Amniotic epithelial cell (primary cell): ENCODE data around the gene TSPAN31.
"Not testable (repeated sequence)": the region's sequence is repeated elsewhere in the genome, so short reads cannot be mapped to it uniquely, and the experiment has no call there.

Experiments used
- DNase-seq: peaks from one replicate; pipeline ENCODE4 v3.0.0-alpha.2; 2010; ENCODE audit warnings: low read depth

Gene TSPAN31, protein sequence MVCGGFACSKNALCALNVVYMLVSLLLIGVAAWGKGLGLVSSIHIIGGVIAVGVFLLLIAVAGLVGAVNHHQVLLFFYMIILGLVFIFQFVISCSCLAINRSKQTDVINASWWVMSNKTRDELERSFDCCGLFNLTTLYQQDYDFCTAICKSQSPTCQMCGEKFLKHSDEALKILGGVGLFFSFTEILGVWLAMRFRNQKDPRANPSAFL

GRCh38 chr12:57744777-57745484 lies at the start of gene TSPAN31:
TSS of gene TSPAN31 (plus strand) at chr12:57745039. CDS start at chr12:57745155, 116 bp downstream.
- peak; percentile 99 for DNase-seq

GRCh38 chr12:57695770-57696432 lies 48.9 kb upstream of the TSPAN31 start:
- no peak for DNase-seq

DNA sequence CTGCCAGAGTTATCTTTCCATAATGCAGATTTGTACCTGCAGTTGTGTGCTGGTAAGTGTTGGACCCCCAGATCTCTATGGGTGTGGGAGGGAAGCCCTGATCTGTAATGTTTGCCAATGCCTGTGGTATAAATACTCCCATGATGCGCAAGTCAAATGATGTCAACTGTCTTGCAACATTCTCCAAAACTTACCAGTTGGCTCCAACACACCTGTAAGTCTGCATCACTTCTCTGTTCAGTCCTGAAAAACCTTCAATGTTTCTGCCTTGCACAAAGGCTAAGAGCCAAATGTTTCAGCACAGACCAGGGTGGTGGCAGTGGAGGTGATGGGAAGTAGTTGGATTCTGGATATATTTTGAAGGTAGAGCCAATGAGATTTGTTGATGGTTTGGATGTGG lies 47.8 kb upstream of the TSPAN31 start:
- DNase-seq: no peak

- no peak for DNase-seq
These were observed 46.4 kb upstream of the TSPAN31 start for GRCh38 chr12:57698414-57698813.

DNA sequence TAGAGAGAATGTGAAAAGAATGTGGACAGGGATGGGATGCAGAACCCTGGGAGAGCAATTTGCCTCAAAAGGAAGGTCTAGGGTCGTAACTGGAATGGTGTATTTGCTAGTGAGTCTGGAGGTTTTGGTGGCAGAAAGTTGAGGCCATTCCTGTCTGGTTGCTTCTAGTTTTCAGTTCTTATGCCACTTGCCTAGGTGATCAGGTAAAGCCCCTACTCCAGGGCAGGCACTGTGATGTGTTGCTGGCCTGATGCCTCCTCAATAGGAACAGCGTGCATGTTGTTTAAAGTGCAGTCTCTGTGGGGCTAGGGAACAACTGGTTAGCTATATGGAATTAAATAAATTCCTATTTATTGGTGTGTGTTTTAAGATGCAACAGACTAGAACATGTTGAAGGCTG lies 44.5 kb upstream of the TSPAN31 start:
- DNase-seq: no peak

DNA sequence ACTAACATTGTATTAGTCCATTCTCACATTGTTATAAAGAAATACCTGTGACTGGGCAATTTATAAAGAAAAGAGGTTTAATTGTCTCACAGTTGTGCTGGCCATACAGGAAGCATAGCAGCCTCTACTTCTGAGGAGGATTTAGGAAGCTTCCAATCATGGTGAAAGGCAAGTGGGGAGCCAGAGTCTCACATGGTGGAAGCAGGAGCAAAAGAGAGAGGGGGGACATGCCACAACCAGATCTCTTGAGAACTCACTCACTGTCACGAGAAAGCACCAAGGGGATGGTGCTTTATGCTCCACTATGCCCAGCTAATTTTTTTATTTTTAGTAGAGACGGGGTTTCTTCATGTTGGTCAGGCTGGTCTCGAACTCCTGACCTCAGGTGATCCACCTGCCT lies 37.6 kb upstream of the TSPAN31 start:
- DNase-seq: no peak

- DNase-seq: no peak
These were observed 36.5 kb upstream of the TSPAN31 start for GRCh38 chr12:57708296-57708695.

GRCh38 chr12:57712701-57713100 lies 32.1 kb upstream of the TSPAN31 start:
- no peak for DNase-seq

GRCh38 chr12:57713209-57713608 lies 31.6 kb upstream of the TSPAN31 start:
- no peak for DNase-seq

GRCh38 chr12:57715036-57715748 lies 29.6 kb upstream of the TSPAN31 start:
- not testable (repeated sequence) for DNase-seq

DNA sequence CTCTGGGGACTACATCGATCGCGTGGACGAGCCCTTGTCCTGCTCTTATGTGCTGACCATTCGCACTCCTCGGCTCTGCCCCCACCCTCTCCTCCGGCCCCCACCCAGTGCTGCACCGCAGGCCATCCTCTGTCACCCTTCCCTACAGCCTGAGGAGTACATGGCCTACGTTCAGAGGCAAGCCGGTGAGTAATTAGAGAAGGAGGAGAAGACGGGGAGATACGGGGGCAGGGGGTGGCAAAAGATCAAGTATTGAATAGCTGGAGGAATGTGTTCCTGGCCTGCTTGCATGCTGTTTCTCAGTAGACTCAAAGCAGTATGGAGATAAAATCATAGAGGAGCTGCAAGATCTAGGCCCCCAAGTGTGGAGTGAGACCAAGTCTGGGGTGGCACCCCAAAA lies 29.1 kb upstream of the TSPAN31 start:
- DNase-seq: no peak

DNA sequence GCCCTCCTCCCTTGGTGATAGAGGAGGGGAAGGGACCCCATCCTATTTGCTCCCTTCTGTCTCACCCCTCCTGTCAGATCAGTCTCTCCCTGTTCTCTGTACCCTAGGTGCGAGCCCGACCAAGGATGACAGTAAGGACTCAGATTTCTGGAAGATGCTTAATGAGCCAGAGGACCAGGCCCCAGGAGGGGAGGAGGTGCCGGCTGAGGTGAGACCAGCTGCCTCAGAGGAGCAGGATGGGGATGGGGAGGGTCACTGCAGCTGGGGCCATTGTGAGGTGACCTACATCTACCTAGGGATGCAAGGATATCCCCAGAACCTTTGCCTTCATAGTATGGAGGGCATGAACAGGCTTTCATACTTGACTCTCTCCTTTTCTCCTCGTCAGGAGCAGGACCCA lies 28.5 kb upstream of the TSPAN31 start:
- no peak for DNase-seq

DNA sequence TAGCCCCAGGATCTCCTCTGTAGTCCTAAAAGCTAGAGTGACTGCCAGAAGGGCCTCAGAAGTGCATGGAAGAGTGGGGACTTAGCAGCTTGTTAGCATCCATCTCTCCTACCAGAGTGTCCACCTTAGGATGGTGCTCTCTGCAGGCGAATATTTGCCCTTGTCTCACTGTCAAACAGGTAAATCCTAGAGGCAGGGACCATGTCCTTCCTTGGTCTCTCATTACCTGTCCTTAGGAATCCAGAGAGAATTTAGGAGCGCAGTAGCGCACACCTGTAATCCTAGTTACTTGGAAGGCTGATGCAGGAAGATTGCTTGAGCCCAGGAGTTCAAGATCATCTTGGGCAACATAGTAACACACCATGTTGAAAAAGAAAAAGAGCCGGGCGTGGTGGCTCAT lies 27.7 kb upstream of the TSPAN31 start:
- no peak for DNase-seq

GRCh38 chr12:57717846-57718640 lies 26.8 kb upstream of the TSPAN31 start:
- DNase-seq: no peak

GRCh38 chr12:57718641-57719528 lies 26.0 kb upstream of the TSPAN31 start:
- DNase-seq: no peak

DNA sequence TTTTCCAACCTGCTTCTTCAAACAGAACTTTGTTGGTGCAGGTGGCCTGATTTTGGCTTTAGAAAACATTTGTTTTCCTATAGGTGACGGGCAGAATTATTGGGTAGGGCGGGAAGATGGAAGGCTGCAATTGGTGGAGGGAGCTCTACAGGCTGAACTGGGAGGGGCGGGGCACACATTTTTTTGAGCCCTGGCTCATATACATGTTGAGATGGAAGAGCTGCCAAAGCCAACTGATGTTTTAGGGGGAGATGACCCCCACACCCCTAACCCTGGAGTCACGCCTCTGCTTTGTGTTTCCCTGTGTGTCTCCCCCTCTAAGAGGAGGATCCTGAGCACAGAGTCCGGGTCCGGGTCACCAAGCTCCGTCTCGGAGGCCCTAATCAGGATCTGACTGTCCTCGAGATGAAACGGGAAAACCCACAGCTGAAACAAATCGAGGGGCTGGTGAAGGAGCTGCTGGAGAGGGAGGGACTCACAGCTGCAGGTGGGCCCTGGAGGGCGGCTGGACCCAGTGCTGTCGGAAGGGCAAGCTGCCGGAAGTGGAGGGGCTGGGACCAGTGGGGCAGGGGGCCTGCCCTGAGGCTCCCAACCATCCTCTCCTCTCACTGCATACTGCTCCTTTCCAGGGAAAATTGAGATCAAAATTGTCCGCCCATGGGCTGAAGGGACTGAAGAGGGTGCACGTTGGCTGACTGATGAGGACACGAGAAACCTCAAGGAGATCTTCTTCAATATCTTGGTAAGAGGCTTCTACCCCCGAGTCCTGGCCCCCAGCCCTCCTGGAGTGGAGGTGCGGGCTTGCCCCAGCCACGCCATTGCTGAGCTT lies 24.8 kb upstream of the TSPAN31 start:
- DNase-seq: no peak

GRCh38 chr12:57720606-57721595 lies 23.9 kb upstream of the TSPAN31 start:
- no peak for DNase-seq

GRCh38 chr12:57721846-57722608 lies 22.8 kb upstream of the TSPAN31 start:
- DNase-seq: not testable (repeated sequence)
